ENCODE data around the gene SLC6A3.
"Not testable (repeated sequence)": the region's sequence is repeated elsewhere in the genome, so short reads cannot be mapped to it uniquely, and the experiment has no call there.

SLC6A3 gene

DNA sequence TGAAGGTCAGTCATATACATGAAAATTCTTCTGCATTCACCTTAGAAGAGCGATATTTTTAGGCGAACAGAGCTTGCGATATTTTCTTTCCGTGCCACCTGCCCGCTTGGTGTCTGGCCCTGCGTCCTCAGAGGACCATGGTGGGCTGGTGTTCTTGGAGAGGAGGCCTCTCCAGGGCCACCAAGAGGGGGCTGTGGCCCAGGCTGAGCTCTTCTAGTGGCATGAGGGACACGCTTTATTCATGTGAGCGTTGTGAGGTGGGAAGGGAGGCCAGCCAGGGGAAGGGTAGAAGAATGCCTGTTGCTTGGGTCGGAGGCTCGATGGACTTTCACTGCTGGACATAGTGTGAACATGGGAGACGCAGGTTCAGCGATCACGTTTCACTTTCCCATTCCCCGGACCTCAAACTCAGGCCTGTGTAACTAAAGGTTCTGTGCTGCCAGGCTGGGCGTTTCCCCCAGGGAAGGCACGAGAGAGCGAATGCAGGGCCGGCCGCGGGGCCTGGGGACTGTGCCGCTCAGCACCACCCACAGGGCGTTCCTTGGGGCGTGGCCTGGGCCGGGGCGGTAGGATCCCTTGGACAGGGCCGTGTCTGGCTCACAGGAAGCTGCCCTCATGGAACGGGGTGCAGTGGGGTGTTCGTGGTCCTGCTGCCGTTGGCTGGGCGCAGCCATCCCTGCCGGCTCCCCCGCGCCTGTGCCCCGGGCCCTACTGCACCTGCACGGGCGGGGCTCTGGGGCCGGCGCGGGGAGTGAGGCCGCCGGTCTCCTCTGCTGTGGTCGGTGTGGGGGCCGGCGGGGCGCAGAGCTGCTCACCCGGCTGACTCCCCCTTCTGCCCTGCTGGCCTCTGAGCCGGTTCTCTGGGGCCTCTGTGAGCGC is 59.6 kb downstream of the SLC6A3 start:
- no peak for DNase-seq

DNA sequence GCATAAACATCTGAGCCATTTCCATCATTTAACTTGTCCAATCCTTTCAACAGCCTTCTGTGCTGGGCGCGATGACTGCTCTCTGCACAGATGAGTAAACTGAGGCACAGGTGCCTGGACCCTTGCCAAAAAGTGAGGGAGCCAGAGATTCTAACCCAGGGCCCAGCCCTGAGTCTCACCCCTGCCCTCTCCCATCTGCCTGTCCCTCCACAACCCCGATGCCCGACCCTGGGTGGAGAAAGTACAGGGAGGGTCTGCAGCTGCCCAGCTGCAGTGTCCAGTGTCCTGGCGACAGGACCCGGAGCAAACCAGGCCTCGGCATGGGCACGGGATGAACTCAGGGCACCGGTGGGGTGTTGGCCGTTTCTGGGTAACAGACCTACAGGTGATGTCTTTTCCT is 60.7 kb downstream of the SLC6A3 start:
- DNase-seq = no peak

- DNase-seq = no peak
Measured at GRCh38 chr5:1383886-1384401, 61.3 kb downstream of the SLC6A3 start.

- no peak for DNase-seq
Measured at GRCh38 chr5:1383344-1383743, 61.9 kb downstream of the SLC6A3 start.

DNA sequence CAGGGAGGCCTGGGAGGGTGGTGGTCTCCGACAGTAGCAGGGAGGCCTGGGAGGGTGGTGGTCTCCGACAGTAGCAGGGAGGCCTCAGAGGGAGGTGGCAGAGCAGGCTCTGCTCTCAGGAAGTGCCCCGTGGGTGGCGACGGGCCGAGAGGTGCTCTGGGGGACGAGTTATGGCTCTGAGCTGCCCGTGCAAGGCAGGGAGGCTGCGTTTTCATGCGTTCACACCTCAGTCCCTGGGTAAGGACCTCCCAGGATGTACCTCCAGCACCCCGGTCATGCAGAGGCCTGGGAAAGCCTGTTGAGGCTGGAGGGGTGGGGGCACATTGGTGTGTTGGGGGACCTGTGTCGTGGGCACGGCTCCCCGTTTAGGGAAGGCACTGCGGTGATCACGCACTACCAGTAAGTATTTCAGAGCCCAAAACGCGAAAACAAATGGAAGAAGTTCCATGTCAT is 63.0 kb downstream of the SLC6A3 start:
- DNase-seq = no peak

- DNase-seq = no peak
Measured at GRCh38 chr5:1381370-1382247, 63.6 kb downstream of the SLC6A3 start.

- no peak for DNase-seq
Measured at GRCh38 chr5:1380910-1381309, 64.3 kb downstream of the SLC6A3 start.

GRCh38 chr5:1380011-1380817 is 65.0 kb downstream of the SLC6A3 start:
- no peak for DNase-seq

DNA sequence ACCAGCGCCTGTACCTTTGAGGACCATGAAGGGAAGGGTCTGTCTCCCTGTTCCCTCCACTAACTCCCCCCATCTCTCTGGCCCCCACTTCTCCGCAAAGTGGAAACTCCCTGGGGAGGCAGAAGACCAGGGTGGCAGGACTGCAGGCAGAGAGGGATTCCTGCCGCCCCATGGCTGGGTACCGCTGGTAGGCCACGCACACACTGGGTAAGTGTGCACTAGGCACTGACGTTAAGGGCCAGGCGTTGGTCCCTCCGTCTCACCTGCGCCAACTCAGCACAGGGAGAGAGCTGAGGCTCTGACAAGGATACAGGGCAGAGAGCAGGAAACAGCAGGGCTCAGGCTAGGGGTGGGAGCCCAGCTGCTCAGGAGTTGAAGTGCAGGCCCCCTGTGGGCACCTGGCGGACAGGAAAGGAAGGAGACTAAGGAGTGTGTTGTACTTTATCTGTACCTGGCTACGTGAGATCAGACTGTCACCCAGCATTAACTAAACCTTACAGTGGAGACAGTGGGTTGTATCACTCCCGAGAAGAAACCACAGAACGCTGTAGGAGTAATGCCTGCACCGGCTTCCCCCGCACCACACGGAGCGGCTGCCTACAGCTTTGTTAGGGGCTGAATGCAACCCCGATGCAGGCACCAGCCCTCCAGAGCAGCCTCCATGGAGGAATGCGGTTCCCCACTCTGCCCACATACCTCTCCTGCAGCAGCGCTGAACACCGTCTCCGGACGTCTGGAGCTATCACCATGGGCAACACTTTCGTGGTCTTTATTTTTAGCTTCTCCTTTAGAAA is 66.2 kb downstream of the SLC6A3 start:
- DNase-seq = no peak

DNA sequence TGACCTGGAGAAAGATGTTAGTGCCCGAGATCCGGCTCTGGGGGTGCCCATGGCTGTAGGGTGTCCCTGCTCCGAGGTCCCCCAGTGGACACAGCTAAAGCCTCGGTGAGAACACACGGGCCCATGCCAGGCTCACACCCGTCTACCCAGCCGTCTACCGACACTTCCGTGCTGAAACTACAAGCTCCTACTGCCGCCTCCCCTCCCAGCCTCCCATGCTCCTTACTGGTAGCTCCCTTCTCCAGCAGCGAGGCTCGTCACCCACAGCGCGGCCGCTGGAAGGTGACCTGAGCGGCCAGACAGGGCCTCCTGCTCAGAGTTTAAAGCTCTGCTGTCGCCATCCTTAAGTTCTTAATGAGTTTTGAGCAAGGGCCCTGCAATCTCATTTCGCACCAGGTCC is 67.1 kb downstream of the SLC6A3 start:
- DNase-seq = no peak

DNA sequence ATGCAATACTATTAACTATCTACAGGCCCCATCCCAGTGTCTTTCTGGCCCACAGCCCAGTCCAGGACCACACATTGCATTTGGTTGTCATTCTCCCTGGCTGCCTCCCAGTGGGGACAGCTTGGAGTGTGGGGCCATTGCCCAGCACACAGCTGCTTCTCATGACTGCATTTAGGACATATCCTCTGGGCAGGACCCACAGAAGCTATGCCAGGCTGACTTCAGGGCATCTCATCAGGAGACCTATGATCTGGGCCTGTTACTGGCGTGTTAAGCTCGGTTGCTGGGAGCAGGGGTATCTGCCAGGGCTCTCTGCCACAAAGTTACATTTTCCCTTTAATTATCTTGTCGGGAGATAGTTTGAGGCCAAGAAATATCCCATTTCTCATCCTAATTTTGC is 68.3 kb downstream of the SLC6A3 start:
- no peak for DNase-seq

DNA sequence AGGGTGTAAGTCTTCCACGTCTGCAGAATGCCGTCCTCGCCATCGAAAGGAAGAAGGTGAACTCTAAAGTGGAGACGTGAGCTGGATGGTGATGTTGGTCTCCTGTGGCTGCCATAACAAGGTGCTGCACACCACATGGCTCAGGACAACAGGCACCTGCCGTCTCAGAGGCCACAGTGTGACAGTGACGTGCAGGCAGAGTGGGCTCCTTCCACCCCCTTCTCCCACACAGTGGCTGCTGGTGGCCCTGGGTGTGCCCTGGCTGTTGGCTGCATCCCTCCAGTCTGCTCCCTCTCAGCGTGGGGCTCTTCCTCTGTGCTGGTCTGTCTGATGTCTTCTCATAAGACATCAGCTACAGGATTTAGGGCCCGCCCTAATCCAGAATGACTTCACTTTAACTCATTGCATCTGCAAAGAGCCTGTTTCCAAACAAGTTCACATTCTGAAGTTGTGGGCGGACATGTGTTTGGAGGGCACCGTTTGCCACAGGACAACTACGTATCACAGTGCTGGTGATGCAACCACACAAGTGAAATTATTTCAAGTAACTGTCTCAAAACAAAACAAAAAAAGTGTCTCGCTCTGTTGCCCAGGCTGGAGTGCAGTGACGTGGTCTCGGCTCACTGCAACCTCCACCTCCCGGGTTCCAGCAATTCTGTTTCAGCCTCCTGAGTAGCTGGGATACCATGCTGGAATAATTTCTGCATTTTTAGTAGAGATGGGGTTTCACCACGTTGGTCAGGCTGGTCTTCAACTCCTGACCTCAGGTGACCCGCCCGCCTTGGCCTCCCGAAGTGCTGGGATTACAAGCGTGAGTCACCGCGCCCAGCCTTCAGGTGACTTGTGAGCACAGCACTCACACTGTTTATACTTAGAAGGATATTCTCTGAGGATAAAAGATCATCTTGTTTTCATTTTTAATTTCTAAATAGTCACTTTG is 69.1 kb downstream of the SLC6A3 start:
- DNase-seq = no peak

DNA sequence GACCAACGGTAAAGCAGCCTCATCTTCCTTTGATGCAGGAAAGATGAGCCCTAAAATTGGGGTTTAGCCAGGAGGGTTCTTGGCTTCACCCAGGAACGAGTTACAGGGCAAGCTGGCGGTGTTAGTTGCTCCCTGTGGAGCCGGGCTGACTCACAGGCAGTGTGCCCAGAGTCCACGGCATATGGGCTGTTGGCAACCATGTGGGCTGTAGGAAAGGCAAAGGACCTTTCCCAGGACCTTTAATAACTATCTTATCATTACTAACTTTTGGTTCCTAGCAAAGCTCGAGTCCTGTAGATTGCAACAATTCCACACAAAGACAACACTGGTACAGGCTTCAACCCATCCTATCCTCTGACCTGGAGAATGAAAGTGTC is 70.6 kb downstream of the SLC6A3 start:
- peak; percentile 84 for DNase-seq

- DNase-seq = no peak
Measured at GRCh38 chr5:1374030-1374678, 71.1 kb downstream of the SLC6A3 start.

DNA sequence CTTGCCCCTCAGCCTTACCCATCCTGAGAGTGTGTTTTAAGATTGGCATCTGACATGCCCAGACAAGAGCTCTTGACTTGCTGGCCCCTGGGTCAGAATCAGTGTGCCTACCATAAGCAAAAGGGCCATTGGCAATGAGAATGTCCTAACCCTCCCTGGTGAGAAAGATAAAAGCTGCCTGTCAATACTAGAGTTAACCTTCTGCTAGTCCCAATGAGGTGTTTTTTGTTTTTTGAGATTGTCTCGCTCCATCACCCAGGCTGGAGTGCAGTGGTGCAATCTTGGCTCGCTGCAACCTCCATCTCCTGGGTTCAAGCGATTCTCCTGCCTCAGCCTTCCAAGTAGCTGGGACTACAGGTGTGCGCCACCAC is 73.3 kb downstream of the SLC6A3 start:
- not testable (repeated sequence) for DNase-seq

DNA sequence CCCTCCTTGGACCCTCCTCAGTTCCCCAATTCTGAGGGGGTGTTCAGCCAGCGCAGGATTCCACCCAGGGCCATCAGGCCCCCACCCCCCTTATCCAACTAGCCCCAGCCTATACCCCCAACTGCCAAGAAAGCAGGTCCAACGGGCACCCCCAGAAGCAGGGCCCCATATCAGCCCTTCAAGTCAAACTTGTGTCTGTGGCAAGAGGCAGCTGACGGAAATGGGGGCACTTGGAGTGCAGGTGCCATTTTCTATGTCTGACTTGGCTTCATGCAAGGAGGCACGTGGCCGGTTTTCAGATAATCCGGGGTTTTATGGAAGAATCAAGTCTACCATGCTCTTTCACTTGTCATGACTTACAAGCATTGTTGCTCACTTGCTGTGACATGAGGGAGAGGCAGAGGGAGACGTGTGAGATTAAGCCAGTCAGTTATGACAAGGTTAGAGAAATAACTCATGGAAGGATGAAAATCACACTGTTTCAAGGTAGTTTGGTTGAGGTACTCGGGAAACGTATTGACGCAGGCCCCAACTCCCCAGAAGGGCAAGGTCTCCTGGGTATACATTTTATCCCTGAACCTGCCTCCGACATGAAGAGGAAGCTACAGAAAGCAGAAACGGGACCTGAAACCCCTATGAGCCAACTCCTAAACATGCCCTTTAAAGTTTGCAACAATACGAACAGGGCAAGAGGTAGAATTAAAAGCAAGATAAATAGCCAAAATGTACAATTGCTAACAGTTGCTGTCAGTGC is 73.8 kb downstream of the SLC6A3 start:
- DNase-seq = no peak

DNA sequence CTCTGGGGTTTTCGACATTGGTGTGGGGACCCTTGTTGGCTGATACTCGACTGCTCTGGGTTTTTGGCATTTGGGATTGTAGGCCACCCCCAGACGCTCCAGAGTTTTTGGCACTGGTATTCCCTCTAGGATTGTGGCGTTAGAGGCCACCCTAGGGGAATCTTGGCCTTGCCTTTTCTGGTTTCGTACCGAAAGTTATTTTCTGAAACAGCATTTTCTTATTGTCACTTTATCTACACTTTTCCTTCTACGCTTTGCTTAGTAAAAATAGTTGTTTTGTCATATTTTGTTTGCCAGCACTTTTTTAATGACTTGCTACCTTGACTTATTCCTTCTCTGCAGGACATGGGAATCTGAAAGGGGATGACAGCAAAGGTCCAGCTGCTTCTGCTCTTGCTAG is 75.2 kb downstream of the SLC6A3 start:
- no peak for DNase-seq

GRCh38 chr5:1368756-1369155 is 76.5 kb downstream of the SLC6A3 start:
- no peak for DNase-seq

GRCh38 chr5:1368236-1368635 is 77.0 kb downstream of the SLC6A3 start:
- no peak for DNase-seq

- no peak for DNase-seq
Measured at GRCh38 chr5:1367149-1367548, 78.1 kb downstream of the SLC6A3 start.

All from DMS 273 treated with DMSO at 0.1 percent for 48 hours (cell line).